ENCODE measurements around the gene STAP2.

The STAP2 gene

DNA sequence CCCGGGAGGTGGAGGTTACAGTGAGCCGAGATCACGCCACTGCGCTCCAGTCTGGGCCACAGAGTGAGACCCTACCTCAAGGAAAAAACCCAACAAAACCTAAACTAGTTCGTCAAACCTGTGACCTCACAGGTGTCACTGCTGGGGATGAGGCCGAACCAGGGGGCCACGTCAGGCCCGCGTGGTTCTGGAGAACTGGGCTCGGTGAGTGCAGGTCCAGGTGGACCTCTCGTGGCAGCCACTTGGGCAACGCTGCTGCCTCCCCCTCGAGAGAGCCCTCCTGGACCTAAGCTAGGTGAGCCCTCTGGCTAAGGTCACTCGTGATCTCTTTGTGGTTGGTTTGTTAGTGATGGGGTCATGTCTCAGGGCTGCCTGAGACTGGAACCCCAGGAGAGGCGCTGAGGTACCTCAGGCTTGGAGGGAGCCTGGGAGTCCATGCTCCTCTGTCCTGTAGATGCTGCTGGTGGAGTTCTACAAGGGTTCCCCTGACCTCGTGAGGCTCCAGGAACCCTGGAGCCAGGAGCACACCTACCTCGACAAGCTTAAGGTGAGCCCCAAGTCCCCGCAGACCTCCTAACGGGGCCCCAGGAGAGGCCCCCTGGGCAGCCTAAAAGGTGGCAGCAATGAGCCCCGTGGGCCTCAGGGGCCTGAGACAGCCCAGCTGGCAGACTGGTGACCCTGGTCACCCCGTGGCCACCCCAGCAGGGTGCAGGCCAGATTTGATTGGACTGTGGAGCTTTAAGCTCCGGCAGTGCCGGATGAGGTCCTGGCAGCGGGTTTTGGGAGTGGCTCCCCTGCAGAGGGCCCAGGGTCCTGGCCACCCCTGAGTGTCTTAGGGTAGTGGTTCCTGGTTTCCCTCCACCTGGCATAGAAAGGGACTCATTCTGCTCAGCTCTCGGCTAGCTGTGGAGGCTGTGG is 20.3 kb upstream of the STAP2 start:
- H3K79me2 ChIP-seq (ENCODE audit: insufficient read depth, low read length), result no peaks in the 10 kb centered on the region
- no peaks in the 10 kb centered on the region for H3K27me3 ChIP-seq (ENCODE audit: low read length)
- no peak overlapping the region for H2AFZ ChIP-seq (ENCODE audit: low read depth, low read length, severe bottlenecking)
- no peaks in the 10 kb centered on the region for H3K9me3 ChIP-seq (ENCODE audit: insufficient read depth, low read length)
- no peaks in the 10 kb centered on the region for H3F3A ChIP-seq (ENCODE audit: insufficient read depth)
- H3K4me3 ChIP-seq (ENCODE audit: insufficient read depth, low read length, poor library complexity, severe bottlenecking), result no peak overlapping the region
- no peaks in the 10 kb centered on the region for H4K20me1 ChIP-seq (ENCODE audit: low read depth, low read length)
- no peak overlapping the region for H3K4me2 ChIP-seq (ENCODE audit: low read depth, low read length, poor library complexity, severe bottlenecking)
- no peaks in the 10 kb centered on the region for H3K9me2 ChIP-seq (replicated peaks; ENCODE audit: insufficient read depth, low read length)
- TF ChIP-seq EZH2phosphoT487 (conservative IDR thresholded peaks at IDR 0.05; ENCODE audit: low read length), result no peak
- TF ChIP-seq, protein P1, sequence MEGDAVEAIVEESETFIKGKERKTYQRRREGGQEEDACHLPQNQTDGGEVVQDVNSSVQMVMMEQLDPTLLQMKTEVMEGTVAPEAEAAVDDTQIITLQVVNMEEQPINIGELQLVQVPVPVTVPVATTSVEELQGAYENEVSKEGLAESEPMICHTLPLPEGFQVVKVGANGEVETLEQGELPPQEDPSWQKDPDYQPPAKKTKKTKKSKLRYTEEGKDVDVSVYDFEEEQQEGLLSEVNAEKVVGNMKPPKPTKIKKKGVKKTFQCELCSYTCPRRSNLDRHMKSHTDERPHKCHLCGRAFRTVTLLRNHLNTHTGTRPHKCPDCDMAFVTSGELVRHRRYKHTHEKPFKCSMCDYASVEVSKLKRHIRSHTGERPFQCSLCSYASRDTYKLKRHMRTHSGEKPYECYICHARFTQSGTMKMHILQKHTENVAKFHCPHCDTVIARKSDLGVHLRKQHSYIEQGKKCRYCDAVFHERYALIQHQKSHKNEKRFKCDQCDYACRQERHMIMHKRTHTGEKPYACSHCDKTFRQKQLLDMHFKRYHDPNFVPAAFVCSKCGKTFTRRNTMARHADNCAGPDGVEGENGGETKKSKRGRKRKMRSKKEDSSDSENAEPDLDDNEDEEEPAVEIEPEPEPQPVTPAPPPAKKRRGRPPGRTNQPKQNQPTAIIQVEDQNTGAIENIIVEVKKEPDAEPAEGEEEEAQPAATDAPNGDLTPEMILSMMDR (IDR thresholded peaks at IDR 0.05; ENCODE audit: insufficient read depth, low read length, poor library complexity, severe bottlenecking), result no peak
- no peak overlapping the region for H3K27ac ChIP-seq (ENCODE audit: low read depth, low read length)
- H3K9ac ChIP-seq (ENCODE audit: low read length), result no peak overlapping the region
- no peaks in the 10 kb centered on the region for H3K36me3 ChIP-seq (ENCODE audit: low read length)

DNA sequence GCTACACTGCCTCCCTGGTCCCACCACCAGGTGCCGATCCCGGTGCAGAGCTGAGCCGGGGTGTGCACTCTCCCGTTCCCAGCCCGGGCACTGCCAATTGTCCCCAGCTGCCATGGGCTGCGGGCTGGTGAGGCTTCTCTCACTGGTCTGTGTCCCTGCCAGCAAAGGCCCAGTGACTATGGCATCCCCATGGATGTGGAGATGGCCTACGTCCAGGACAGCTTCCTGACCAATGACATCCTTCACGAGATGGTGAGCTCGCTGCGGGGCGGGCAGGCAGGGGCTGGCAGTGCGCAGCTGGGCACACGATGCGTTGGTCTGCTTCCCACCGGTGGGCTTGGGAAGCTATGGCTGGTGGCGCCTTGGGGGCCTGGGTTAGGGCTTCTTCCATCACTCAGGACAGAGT is 19.3 kb upstream of the STAP2 start:
- Histone ChIP-seq H3K9ac (ENCODE audit: low read length) (no peak overlapping the region), H3K4me2 (ENCODE audit: low read depth, low read length, poor library complexity, severe bottlenecking) (no peak overlapping the region), H3K4me3 (ENCODE audit: insufficient read depth, low read length, poor library complexity, severe bottlenecking) (no peak overlapping the region), H3F3A (ENCODE audit: insufficient read depth) (no peaks in the 10 kb centered on the region), H4K20me1 (ENCODE audit: low read depth, low read length) (no peaks in the 10 kb centered on the region), H3K79me2 (ENCODE audit: insufficient read depth, low read length) (no peaks in the 10 kb centered on the region), H3K27me3 (ENCODE audit: low read length) (no peaks in the 10 kb centered on the region), H3K27ac (ENCODE audit: low read depth, low read length) (no peak overlapping the region), H2AFZ (ENCODE audit: low read depth, low read length, severe bottlenecking) (no peak overlapping the region), H3K9me2 (replicated peaks; ENCODE audit: insufficient read depth, low read length) (no peaks in the 10 kb centered on the region), H3K36me3 (ENCODE audit: low read length) (no peaks in the 10 kb centered on the region), H3K9me3 (ENCODE audit: insufficient read depth, low read length) (no peaks in the 10 kb centered on the region)
- TF ChIP-seq EZH2phosphoT487 (conservative IDR thresholded peaks at IDR 0.05; ENCODE audit: low read length), result no peak
- TF ChIP-seq, protein P1 (IDR thresholded peaks at IDR 0.05; ENCODE audit: insufficient read depth, low read length, poor library complexity, severe bottlenecking), result no peak

DNA sequence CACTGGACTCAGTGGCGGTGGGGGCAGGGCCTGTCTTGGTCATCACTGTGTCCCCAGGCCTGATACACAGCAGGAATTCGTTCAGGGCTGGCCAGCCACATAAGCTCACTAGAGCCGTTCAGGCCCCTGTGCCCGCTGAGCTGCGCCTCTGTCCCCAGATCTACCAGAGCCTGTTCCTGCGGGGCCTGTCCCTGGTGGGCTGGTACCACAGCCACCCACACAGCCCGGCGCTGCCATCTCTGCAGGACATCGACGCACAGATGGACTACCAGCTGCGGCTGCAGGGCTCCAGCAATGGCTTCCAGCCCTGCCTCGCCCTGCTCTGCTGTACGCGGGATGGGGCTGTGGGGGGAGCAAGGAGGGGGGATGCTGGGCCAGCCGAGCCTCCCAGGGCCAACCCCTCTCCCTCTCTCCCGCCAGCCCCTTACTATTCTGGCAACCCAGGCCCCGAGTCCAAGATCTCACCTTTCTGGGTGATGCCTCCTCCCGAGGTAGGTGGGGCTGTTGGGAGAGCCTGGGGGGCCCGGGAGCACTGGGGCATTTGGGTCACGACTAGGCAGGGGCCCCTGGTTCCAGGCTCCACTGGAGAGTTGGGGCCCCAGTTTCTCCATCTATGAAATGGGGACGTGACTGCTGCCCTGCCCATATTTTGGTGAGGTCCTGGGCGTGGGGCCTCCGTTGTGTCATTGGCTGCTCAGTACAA is 18.6 kb upstream of the STAP2 start:
- H2AFZ ChIP-seq (ENCODE audit: low read depth, low read length, severe bottlenecking), result no peak overlapping the region
- H3K27me3 ChIP-seq (ENCODE audit: low read length), result no peaks in the 10 kb centered on the region
- no peak overlapping the region for H3K27ac ChIP-seq (ENCODE audit: low read depth, low read length)
- H3K4me3 ChIP-seq (ENCODE audit: insufficient read depth, low read length, poor library complexity, severe bottlenecking), result no peak overlapping the region
- no peaks in the 10 kb centered on the region for H3F3A ChIP-seq (ENCODE audit: insufficient read depth)
- no peaks in the 10 kb centered on the region for H4K20me1 ChIP-seq (ENCODE audit: low read depth, low read length)
- no peak overlapping the region for H3K9ac ChIP-seq (ENCODE audit: low read length)
- H3K79me2 ChIP-seq (ENCODE audit: insufficient read depth, low read length), result no peaks in the 10 kb centered on the region
- no peaks in the 10 kb centered on the region for H3K9me2 ChIP-seq (replicated peaks; ENCODE audit: insufficient read depth, low read length)
- H3K9me3 ChIP-seq (ENCODE audit: insufficient read depth, low read length), result no peaks in the 10 kb centered on the region
- H3K36me3 ChIP-seq (ENCODE audit: low read length), result no peaks in the 10 kb centered on the region
- TF ChIP-seq, protein P1 (IDR thresholded peaks at IDR 0.05; ENCODE audit: insufficient read depth, low read length, poor library complexity, severe bottlenecking), result no peak
- no peak for TF ChIP-seq EZH2phosphoT487 (conservative IDR thresholded peaks at IDR 0.05; ENCODE audit: low read length)
- H3K4me2 ChIP-seq (ENCODE audit: low read depth, low read length, poor library complexity, severe bottlenecking), result no peak overlapping the region
